HG03175 (cell line): ENCODE data around the gene GPHN.
"Not testable (repeated sequence)": the region's sequence is repeated elsewhere in the genome, so short reads cannot be mapped to it uniquely, and the experiment has no call there.

Experiments used
- ATAC-seq: cut with Tn5 transposase; IDR thresholded peaks from one replicate; pipeline ENCODE4 v1.9.1; 2021; ENCODE audit warnings: mild to moderate bottlenecking, moderate library complexity; ENCODE audit not compliant: unreplicated experiment

GPHN gene

DNA sequence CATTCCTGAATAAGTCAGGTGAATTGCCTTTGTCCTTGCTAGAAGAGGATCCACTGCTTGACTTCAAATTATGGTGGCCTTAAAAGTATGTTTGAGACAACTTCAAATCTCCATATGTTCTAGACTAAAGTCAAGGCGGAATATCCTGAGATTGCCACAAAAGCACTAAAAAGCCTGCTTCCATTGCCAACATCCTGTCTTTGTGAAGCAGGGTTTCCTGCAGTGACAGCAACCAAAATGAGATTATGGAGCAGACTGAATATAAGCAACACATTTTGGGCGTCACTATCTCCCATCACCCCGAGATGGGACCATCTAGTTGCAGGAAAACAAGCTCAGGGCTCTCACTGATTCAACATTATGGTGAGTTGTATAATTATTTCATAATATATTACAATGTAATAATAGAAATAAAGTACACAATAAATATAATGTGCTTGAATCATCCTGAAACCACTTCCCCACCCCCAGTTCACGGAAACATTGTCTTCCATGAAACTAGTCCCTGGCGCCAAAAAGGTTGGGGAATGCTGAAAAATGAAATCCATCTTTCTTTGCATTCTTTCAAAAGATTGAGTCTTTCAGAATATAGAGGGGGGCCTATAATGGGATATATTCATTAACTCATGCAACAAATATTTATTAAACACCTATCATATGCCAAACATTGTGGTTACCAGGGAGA is 143.7 kb downstream of the GPHN start:
- no peak for ATAC-seq

DNA sequence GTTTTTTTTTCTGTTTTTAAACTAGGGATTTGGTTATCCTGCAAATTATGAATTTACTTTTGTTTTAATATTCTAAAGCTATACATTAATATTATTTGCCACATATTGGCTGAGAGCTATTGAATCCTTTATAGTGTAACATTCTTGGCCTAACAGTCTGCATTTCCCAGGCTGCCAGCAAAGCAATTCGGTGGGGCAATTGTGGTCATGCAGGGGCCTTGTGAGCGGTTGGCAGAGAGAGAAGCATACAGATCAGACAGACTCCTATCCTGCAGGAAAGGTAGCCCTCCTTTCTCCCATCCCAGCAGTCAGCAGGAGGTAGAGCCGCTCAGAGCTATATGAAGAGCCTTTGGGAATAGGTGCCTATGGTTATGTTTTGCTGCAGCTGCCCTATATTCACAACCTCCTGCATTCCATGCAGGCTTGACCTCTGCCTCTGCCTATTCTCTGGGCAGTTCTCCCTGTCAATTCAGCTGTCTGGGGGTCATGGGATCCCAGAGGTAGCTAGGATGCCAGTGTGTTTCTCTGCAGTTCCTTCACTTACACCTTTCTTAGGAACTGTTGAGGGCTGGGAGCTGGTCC is 144.7 kb downstream of the GPHN start:
- no peak for ATAC-seq

DNA sequence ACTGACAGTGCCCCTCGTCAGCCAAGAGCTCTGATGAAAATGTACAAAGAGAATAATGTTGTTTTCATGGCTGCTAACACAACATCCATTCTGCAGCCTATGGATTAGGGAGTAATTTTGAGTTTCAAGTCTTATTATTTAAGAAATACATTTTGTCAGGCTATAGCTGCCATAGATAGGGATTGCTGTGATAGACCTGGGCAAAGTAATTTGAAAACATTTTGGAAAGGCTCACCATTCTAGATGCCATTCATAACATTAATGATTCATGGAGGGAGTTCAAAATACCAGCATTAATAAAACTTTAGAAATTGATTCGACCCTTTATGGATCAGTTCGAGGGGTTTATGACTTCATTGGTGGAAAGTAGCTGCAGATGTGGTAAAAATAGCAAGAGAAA is 149.8 kb downstream of the GPHN start:
- ATAC-seq = no peak

DNA sequence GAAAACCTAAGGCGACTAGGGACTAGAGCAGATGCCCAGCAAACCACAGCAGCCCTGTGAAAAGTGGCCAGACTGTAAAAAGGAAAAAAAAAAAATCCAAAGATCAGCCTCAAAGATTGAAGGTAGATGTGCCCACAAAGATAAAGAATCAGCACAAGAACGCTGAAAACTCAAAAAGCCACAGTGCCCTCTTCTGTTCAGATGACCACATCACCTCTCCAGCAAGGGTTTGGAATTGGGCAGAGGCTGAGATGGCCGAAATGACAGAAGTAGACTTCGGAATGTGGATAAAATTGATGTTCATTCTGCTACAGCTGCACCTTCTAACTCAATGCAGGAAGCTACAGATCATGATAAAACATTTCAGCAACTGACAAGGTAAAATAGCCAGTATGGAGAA is 154.4 kb downstream of the GPHN start:
- no peak for ATAC-seq

DNA sequence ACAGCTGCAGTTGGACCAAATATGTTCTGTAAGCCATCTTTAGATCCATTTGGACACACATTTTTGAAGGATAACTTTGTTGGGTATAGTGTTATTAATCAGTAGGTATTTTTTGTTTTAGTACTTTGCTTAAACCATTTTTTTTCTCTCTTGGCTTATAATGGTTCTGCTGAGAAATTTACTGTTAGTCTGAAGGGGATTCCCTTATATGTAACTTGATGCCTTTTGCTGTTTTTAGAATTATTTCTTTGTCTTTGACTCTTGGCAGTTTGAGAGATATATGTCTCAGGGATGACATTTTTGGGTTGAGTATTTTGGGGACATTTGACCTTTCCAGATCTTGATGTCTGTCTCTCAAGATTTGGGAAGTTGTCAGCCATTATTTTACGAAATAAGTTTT is 169.8 kb downstream of the GPHN start:
- no peak for ATAC-seq

DNA sequence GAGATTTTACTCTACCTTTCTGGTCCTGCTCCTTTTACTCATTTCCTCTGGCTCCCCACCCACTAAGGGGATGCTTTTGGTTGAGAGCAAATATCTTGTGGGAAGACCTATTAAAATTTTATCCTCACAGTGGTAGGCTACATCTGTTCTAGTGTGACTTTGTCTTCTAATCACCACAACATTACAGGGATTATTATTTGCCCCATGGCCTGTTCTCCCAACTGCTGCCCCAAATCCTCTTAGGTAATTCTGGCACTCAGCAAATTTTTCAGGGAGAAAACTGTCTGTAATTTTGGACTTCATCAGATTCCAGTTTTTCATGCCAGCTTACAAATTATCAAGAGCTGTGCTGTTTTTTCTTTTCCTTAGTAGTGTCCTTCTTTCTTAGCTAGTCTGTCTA is 172.3 kb downstream of the GPHN start:
- no peak for ATAC-seq

DNA sequence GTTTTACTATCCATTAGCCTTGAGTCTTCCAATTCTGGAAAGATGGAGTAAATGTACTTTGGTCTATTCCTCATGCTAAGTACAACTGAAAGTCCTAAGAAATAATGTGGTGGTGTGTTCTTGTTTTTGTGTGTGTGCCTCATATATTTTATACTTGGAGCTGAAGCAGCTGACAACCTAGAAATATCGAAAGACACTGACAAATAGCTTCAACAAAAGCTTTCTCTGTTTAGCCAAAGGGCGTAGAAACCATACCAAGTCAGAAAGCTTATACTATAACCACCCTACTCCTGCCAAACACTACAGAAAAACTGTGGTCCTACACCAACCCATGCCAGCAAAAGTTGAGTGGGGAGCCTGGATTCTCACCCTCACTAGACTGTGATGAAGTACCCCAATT is 188.4 kb downstream of the GPHN start:
- ATAC-seq = no peak

DNA sequence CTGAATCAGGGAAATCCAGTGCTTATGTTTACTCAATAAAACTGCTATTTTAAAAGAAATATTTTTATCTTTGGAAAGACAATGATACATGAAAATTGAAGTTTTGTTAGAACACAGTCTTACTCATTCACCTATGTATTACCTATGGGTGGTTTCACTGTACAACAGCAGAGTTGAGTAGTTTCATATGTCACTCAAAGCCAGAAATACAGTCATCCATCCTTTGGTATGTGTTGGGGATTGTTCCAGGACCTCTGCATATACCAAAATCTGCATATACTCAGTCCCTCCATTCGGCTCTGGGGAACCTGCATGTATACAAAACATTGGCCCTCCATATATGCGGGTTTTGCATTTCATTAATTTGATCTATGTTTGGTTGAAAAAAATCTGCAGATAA is 190.6 kb downstream of the GPHN start:
- ATAC-seq = no peak

DNA sequence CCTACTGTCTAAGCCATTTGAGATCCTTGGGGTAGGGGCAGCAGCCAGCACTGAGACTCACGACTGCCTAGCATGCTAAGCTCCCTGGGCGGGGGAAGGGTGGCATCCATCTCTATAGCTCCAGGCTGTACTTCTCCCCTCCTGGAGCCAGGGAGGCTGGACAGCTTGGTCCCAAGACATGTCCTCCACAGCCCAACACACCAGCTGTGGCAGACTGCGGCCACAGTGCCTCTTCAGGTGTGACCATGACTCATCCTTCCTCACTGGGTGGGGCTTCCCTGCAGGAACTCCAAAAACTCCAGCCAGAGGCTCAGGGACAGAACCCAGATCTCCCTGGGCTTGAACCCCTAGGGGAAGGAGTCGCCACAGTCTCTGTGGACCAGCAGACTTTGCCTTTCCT is 193.9 kb downstream of the GPHN start:
- ATAC-seq = no peak

DNA sequence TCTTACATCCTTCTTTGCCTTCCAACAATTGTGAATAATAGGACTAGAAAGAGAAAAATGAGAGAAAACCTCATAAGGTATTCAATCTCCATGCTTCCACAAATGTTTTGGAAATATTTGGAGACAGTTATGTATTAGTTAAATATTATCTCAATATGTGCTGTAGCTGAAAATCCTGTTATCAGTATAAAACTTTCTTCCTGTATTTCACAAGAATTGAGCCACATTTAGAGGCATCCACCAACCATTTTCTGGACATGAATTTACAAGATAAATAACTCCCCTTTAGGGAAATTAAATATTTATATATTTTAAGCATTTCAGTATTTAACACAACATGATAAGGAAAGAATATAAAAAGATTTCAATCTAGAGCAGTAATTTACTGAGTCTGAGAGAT is 200.3 kb downstream of the GPHN start:
- no peak for ATAC-seq

DNA sequence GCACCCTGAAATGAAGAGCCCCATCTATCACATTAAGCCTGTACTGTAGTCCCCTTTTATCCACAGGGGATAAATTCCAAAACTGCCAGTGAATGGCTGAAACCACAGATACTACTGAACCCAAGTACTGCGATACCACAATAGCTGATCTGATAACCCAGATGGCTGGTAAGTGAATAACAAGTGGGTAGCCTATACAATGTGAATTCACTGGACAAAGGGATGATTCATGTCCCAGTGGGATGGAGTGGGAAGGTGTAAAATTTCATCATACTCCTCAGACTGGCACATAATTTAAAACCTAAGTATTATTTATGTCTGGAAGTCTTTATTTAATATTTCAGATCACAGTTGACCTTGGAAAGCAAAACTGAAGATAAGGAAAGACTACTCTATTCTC is 201.3 kb downstream of the GPHN start:
- no peak for ATAC-seq

DNA sequence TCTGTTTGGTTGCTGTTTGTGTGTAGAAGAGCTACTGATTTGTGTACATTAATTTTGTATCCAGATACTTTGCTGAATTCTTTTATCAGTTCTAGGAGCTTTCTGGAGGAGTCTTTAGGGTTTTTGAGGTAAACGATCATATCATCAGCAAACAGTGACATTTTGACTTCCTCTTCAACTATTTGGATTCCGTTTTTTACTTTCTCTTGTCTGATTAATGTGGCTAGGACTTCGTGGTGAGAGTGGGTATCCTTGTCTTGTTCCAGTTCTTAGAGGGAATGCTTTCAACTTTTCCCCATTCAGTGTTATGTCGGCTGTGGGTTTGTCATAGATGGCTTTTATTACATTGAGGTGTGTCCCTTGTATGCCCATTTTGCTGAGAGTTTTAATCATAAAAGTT is 206.3 kb downstream of the GPHN start:
- not testable (repeated sequence) for ATAC-seq

DNA sequence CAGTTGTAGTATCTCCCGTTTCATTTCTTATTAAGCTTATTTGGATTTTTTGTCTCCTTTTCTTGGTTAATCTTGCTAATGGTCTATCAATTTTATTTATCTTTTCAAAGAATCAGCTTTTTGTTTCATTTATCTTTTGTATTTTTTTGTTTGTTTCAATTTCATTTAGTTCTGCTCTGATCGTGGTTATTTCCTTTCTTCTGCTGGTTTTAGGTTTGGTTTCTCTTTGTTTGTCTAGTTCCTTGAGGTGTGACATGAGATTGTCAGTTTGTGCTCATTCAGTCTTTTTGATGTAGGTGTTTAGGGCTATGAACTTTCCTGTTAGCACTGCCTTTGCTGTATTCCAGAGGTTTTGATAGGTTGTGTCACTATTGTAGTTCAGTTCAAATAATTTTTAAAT is 207.4 kb downstream of the GPHN start:
- ATAC-seq = not testable (repeated sequence)

DNA sequence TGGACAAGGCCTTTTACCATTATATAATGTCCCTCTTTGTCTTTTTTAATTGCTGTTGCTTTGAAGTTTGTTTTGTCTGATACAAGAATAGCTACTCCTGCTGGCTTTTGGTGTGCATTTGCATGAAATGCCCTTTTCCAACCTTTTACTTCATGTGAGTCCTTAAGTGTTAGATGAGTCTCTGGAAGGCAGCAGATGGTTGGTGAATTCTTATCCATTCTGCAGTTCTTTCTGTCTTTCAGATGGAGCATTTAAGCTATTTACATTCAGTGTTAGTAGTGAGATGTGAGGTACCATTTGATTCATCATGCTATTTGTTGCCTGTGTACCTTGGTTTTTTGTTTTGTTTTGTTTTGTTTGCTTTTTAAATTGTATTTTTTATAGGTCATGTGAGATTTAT is 208.3 kb downstream of the GPHN start:
- no peak for ATAC-seq

DNA sequence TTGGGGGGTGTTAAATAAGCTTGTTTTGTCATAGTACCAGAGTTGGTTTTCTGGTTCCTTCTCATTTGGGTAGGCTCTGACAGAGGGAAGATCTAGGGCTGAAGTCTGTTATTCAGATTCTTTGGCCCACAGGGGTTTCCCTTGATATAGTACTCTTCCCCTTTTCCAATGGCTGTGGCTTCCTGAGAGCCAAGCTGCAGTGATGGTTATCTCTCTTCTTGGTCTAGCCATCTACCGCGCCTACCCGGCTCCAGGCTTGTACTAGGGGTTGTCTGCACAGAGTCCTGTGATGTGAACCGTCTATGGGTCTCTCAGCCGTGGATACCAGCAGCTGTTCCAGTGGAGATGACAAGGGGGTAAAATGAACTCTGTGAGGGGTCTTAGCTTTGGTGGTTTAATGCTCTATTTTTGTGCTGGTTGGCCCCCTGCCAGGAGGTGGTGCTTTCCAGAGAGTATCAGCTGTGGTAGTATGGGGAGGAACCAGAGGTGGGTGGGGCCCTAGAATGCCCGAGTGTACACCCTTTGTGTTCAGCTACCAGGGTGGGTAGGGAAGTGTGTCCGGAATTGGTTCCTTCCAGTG is 209.7 kb downstream of the GPHN start:
- no peak for ATAC-seq

DNA sequence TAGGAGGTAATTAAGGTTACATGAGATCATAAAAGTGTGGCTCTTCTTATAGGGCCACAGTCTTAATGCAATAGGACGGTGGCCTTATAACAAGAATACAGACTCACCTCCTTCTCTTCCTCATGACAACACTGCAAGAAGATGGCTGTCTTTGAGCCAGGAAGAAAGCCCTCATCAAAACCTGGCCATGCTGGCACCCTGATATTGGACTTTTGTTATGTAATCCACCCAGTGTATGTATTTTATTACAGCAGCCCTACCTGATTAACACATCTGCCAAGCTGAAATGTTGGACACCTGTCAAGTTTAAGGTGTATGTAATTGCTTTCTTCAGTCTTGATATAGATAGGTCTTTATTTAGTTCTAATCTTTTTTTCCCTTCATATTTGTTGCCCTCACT is 217.0 kb downstream of the GPHN start:
- no peak for ATAC-seq

DNA sequence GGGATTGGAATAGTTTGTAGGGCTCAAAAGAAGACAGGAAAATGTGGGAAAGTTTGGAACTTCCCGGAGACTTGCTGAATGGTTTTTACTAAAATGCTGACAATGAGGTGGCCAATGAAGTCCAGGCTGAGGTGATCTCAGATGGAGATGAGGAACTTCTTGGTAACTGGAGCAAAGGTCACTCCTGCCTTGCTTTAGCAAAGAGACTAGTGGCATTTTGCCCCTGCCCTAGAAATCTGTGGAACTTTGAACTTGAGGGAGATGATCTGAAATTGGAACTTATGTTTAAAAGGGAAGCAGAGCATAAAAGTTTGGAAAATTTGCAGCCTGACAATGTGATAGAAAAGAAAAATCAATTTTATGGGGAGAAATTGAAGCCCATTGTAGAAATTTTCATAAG is 223.4 kb downstream of the GPHN start:
- ATAC-seq = not testable (repeated sequence)

DNA sequence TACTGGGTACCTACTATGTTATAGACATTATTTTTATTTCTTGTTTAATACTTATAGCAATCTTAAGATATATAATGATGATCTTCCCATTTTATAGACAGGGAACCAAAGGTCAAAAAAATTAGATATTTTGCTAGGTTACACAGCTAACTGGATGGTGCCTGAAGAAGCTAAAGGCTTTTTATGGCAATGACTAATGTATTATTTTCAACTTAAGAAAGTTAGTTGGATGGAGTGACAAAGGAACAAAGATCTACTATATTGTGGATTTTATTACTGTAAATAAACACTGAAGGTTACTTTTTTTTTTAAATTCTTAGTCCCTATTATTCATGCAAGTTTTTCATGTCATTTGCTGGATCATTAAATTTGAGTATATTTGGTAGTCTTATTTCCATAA is 227.9 kb downstream of the GPHN start:
- ATAC-seq = no peak

DNA sequence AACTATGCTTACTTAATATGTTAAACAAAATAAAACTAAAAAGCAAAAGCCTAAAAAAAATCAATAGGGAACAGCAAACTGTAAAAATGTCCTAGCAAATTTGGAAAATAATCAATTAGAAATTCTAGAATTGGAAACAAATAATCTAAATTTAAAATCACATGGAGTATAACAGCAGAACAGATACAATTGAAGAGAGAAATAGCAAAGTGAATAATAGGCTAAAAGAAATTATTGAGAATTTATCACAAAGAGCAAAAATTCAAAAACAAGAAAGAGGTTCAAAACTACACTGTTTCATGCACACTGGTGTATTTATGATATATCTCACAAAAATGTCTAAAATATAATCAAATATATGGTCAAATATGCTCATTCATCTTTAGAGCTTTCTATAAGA is 231.9 kb downstream of the GPHN start:
- ATAC-seq = no peak

DNA sequence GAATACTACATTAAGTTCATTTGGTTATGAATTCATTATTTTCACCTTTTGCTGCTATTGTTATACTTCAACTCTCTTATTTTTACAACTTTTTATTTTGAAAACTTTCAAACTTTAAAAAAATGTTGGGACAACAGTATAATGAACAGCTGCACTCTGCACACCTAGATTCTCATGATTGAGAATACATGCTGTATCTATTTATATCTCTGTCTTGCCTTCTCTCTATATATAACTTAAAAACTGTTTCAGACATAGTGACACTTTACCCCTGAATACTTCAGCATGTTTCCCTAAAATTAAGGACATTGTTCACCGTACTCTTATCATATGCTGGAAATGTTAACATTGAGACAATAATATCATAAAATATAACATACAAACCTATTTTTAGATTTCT is 237.1 kb downstream of the GPHN start:
- no peak for ATAC-seq

DNA sequence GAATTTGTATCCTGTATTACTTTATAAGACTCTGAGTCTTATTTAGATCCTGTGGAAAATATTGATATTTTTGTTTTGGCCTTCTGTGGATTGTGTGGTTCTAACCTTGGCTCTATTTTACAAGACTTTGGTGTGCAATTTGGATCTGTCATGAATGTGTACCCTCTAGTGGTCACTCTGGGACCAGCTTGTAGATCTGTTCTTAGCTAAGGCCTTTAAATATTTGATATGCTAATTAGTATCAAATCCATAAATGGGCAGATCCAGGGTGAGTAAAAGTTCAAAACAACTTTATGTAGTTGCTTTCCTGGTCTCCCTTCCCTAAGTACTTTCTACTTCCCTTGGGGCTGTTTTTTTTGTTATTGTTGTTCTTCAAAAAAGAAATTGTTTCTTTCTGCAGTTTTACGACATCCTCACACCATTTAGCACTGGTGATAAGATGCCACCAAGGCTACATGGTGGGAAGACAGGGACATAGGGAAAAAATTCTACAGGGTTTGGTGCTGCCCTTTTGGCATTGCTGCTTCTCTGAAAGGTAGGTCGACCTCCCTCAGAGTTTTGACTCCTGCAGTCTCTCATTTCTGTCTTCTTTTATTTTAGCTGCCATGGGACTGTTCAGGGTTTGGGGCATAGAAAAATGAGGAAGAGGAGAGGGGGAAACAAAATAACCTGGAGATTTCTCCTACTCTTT is 238.5 kb downstream of the GPHN start:
- ATAC-seq = no peak

DNA sequence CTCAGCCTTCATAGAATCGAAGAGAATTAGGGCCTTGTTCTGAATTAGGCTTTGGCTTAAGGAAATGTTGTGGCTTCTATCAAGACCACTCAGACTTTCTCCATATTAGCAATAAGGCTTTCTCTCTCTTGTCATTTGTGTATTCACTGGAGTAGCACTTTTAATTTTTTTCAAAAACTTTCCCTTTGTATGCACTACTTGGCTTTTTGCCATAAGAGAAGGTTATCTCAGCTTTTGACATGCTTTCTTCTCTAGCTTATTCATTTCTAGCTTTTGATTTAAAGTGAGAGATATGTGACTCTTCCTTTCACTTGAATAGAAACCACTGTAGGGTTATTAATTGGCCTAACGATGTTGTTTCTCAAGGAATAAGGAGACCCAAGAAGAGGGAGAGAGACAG is 244.2 kb downstream of the GPHN start:
- ATAC-seq = no peak
